K562 (cell line): Measurements from ENCODE around the gene AGRP. TPM values are rescaled to one million over a fixed set of nuclear protein-coding genes. Genes with fewer than 3 reads are reported as not detected.

Experiments
- BRD4 ChIP-seq: fragments of 200-600 bp; sonication (generic); IDR thresholded peaks from 2 replicates; pipeline ENCODE4 v1.6.1; 2017; ENCODE audit warnings: inconsistent platforms
- CCAR2 ChIP-seq: fragments of 200-400 bp; formaldehyde crosslinking; IDR thresholded peaks from 2 replicates; pipeline ENCODE4 v1.6.1; 2017; ENCODE audit warnings: mild to moderate bottlenecking, low read depth, low read length
- ESRRB ChIP-seq: fragments of 250-450 bp; sonication (Bioruptor Pico); IDR thresholded peaks from 2 replicates; pipeline ENCODE4 v1.5.0; 2020; ENCODE audit warnings: mild to moderate bottlenecking, moderate library complexity, borderline replicate concordance
- FOSL1 ChIP-seq: fragments of 200-800 bp; sonication (Bioruptor generic); conservative IDR thresholded peaks from 2 replicates; pipeline ENCODE4 v1.6.1; 2016; ENCODE audit warnings: missing genetic modification characterization, missing compliant biosample characterization
- GTF2E2 ChIP-seq: fragments of 200-800 bp; sonication (Bioruptor generic); IDR thresholded peaks from 2 replicates; pipeline ENCODE4 v1.6.1; 2016; ENCODE audit warnings: missing genetic modification characterization, missing compliant biosample characterization
- HDAC1 ChIP-seq, 2 experiments: fragments of 450-650 bp; IDR thresholded peaks; 2 replicates each; pipeline ENCODE4 v1.6.1; 2016 to 2017; ENCODE audit warnings: inconsistent platforms in 1 of 2, mild to moderate bottlenecking in 1 of 2, moderate library complexity in 1 of 2
- MLX ChIP-seq, 2 experiments: fragments of 450-650 bp in 1 of 2; sonication (generic) in 1 of 2; formaldehyde crosslinking; conservative IDR thresholded peaks; 2 replicates each; pipeline versions ENCODE4 v1.4.0 to v1.8.1; 2020 to 2022; ENCODE audit warnings: mild to moderate bottlenecking in 1 of 2, missing genetic modification reagents in 1 of 2
- RBM17 ChIP-seq: fragments of 200-400 bp; formaldehyde crosslinking; IDR thresholded peaks from 2 replicates; pipeline ENCODE4 v1.6.1; 2017; ENCODE audit warnings: low read depth, mild to moderate bottlenecking, low read length, borderline replicate concordance
- ZBTB7A ChIP-seq: IDR thresholded peaks from 2 replicates; pipeline ENCODE4 v1.6.1; 2011; ENCODE audit warnings: low read depth, mild to moderate bottlenecking, low read length, moderate library complexity, borderline replicate concordance; ENCODE audit not compliant: control insufficient read depth
- ZFPM2 ChIP-seq: fragments of 250-450 bp; sonication (Bioruptor Pico); IDR thresholded peaks from 2 replicates; pipeline ENCODE4 v1.5.1; 2022; ENCODE audit warnings: mild to moderate bottlenecking
- polyA plus RNA-seq, 8 experiments: library from polyadenylated mRNA; depleted of rRNA in 4 of 8; stranded (reverse) in 5 of 8; unstranded in 3 of 8; fragments of >200 nt; fragmentation: Nextera tagmentation in 2 of 8; fragmentation: Illumina TruSeq in 1 of 8; extraction: Ambion mirVana in 2 of 8; extraction: Trizol in 1 of 8; gene quantifications; 2 replicates each; pipeline versions ENCODE4 v1.2.1 to v1.2.3, GENCODE V29; 2011 to 2014; ENCODE audit warnings: inconsistent platforms in 1 of 8, missing spikeins in 1 of 8
- total RNA-seq, 7 experiments: library from RNA; depleted of rRNA in 6 of 7; stranded (reverse); fragments of >200 nt in 6 of 7; fragmentation: Illumina TruSeq in 2 of 7; extraction: Trizol in 2 of 7; gene quantifications; 2 replicates each; pipeline versions ENCODE4 v1.2.1 to v1.2.3, GENCODE V29; 2011 to 2021; ENCODE audit warnings: low replicate concordance in 1 of 7
- TF ChIP-seq, protein P1 (sequence below): fragments of 450-650 bp; IDR thresholded peaks from one replicate; pipeline ENCODE4 v1.6.1; 2018; ENCODE audit warnings: mild to moderate bottlenecking, moderate library complexity; ENCODE audit not compliant: partially characterized antibody
- TF ChIP-seq, protein P2 (sequence below): fragments of 250-450 bp; sonication (Bioruptor Pico); IDR thresholded peaks from 2 replicates; pipeline ENCODE4 v1.5.0; 2021
- TF ChIP-seq, protein P3 (sequence below): fragments of 450-650 bp; IDR thresholded peaks from 2 replicates; pipeline ENCODE4 v1.6.1; 2016; ENCODE audit warnings: low read depth

AGRP gene
- total and polyA plus RNA-seq, 9 of the 15 experiments (the other 6 are each of a cell fraction or from before 2014, with no cell fraction given): not detected

- TF ChIP-seq, protein P1, sequence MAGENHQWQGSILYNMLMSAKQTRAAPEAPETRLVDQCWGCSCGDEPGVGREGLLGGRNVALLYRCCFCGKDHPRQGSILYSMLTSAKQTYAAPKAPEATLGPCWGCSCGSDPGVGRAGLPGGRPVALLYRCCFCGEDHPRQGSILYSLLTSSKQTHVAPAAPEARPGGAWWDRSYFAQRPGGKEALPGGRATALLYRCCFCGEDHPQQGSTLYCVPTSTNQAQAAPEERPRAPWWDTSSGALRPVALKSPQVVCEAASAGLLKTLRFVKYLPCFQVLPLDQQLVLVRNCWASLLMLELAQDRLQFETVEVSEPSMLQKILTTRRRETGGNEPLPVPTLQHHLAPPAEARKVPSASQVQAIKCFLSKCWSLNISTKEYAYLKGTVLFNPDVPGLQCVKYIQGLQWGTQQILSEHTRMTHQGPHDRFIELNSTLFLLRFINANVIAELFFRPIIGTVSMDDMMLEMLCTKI: no peak
- TF ChIP-seq, protein P2, sequence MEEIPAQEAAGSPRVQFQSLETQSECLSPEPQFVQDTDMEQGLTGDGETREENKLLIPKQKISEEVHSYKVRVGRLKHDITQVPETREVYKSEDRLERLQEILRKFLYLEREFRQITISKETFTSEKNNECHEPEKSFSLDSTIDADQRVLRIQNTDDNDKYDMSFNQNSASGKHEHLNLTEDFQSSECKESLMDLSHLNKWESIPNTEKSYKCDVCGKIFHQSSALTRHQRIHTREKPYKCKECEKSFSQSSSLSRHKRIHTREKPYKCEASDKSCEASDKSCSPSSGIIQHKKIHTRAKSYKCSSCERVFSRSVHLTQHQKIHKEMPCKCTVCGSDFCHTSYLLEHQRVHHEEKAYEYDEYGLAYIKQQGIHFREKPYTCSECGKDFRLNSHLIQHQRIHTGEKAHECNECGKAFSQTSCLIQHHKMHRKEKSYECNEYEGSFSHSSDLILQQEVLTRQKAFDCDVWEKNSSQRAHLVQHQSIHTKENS (CRISPR knock-in tag): no peak
- TF ChIP-seq FOSL1 (tag) (peak; percentile 8; the same call in 1 of the 2 replicates), CCAR2 (no peak), ZFPM2 (CRISPR knock-in tag) (no peak), RBM17 (no peak), MLX (CRISPR knock-in tag; conservative IDR thresholded peaks at IDR 0.05) (no peak), ZBTB7A (no peak), ESRRB (no peak), GTF2E2 (tag) (no peak), BRD4 (no peak), HDAC1 (IDR thresholded peaks at IDR 0.05) (no peak)
- TF ChIP-seq, protein P3, sequence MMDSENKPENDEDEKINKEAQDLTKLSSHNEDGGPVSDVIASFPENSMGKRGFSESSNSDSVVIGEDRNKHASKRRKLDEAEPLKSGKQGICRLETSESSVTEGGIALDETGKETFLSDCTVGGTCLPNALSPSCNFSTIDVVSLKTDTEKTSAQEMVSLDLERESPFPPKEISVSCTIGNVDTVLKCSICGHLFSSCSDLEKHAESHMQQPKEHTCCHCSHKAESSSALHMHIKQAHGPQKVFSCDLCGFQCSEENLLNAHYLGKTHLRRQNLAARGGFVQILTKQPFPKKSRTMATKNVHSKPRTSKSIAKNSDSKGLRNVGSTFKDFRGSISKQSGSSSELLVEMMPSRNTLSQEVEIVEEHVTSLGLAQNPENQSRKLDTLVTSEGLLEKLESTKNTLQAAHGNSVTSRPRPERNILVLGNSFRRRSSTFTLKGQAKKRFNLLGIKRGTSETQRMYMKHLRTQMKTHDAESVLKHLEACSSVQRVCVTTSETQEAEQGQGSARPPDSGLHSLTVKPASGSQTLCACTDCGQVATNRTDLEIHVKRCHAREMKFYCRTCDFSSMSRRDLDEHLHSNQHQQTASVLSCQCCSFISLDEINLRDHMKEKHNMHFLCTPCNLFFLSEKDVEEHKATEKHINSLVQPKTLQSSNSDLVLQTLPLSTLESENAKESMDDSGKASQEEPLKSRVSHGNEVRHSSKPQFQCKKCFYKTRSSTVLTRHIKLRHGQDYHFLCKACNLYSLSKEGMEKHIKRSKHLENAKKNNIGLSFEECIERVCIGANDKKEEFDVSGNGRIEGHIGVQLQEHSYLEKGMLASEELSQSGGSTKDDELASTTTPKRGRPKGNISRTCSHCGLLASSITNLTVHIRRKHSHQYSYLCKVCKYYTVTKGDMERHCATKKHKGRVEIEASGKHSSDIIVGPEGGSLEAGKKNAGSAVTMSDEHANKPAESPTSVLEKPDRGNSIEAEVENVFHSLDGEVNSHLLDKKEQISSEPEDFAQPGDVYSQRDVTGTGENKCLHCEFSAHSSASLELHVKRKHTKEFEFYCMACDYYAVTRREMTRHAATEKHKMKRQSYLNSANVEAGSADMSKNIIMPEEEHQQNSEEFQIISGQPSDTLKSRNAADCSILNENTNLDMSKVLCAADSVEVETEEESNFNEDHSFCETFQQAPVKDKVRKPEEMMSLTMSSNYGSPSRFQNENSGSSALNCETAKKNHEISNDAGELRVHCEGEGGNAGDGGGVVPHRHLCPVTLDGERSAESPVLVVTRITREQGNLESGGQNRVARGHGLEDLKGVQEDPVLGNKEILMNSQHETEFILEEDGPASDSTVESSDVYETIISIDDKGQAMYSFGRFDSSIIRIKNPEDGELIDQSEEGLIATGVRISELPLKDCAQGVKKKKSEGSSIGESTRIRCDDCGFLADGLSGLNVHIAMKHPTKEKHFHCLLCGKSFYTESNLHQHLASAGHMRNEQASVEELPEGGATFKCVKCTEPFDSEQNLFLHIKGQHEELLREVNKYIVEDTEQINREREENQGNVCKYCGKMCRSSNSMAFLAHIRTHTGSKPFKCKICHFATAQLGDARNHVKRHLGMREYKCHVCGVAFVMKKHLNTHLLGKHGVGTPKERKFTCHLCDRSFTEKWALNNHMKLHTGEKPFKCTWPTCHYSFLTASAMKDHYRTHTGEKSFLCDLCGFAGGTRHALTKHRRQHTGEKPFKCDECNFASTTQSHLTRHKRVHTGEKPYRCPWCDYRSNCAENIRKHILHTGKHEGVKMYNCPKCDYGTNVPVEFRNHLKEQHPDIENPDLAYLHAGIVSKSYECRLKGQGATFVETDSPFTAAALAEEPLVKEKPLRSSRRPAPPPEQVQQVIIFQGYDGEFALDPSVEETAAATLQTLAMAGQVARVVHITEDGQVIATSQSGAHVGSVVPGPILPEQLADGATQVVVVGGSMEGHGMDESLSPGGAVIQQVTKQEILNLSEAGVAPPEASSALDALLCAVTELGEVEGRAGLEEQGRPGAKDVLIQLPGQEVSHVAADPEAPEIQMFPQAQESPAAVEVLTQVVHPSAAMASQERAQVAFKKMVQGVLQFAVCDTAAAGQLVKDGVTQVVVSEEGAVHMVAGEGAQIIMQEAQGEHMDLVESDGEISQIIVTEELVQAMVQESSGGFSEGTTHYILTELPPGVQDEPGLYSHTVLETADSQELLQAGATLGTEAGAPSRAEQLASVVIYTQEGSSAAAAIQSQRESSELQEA: no peak
These were observed 1.6 kb downstream of the AGRP start (continued) for GRCh38 chr16:67481561-67482232.
